B cell (primary cell): ENCODE results near the gene UGGT1.

Source experiments
- EZH2 ChIP-seq: IDR thresholded peaks from 2 replicates; pipeline ENCODE4 v1.6.1; 2012; ENCODE audit warnings: borderline replicate concordance, low read depth, mild to moderate bottlenecking, moderate library complexity, low read length; ENCODE audit not compliant: insufficient read depth, poor library complexity, severe bottlenecking
- TF ChIP-seq, protein P1 (sequence below): fragments of 200-600 bp; IDR thresholded peaks from one replicate; pipeline ENCODE4 v1.8.0; 2022; ENCODE audit warnings: antibody characterized with exemption, mild to moderate bottlenecking

DNA sequence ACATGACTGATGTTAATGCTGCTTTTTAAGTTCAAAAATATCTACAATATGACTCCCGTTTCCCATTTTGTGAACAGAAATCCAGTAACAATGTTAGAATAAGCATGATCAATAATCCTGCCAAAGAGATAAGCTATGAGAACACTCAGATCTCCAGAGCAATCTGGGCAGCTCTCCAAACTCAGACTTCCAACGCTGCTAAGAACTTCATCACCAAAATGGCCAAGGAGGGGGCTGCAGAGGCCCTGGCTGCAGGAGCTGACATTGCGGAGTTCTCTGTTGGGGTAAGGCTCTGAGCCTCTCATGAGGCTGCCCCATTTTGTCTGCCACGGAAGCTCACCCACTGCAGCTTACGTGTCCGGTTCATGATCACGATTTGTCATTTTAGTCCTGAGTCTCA lies 68.4 kb downstream of the UGGT1 start:
- TF ChIP-seq, protein P1, sequence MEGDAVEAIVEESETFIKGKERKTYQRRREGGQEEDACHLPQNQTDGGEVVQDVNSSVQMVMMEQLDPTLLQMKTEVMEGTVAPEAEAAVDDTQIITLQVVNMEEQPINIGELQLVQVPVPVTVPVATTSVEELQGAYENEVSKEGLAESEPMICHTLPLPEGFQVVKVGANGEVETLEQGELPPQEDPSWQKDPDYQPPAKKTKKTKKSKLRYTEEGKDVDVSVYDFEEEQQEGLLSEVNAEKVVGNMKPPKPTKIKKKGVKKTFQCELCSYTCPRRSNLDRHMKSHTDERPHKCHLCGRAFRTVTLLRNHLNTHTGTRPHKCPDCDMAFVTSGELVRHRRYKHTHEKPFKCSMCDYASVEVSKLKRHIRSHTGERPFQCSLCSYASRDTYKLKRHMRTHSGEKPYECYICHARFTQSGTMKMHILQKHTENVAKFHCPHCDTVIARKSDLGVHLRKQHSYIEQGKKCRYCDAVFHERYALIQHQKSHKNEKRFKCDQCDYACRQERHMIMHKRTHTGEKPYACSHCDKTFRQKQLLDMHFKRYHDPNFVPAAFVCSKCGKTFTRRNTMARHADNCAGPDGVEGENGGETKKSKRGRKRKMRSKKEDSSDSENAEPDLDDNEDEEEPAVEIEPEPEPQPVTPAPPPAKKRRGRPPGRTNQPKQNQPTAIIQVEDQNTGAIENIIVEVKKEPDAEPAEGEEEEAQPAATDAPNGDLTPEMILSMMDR = no peak
- TF ChIP-seq EZH2 = no peak
